H9 (cell line): ENCODE measurements around the gene ALDH1B1. TPM values are rescaled to one million over a fixed set of nuclear protein-coding genes. Genes with fewer than 3 reads are reported as not detected.

ENCODE experiments used
- DNase-seq: peaks from one replicate; pipeline ENCODE4 v3.0.0-alpha.2; 2017
- H2AFZ ChIP-seq: one replicate; pipeline ENCODE4 v1.6.1; 2013; ENCODE audit warnings: mild to moderate bottlenecking, low read length, control low read depth, moderate library complexity
- H2AK5ac ChIP-seq: 2 replicates; pipeline ENCODE4 v1.6.1; 2013; ENCODE audit warnings: low read length, control low read depth, mixed read lengths; ENCODE audit not compliant: insufficient read length
- H2BK120ac ChIP-seq: one replicate; pipeline ENCODE4 v1.6.1; 2013; ENCODE audit warnings: low read depth, mild to moderate bottlenecking, low read length, control low read depth, inconsistent platforms; ENCODE audit not compliant: poor library complexity, severe bottlenecking
- H2BK12ac ChIP-seq: 2 replicates; pipeline ENCODE4 v1.6.1; 2013; ENCODE audit warnings: low read length, control low read depth, mixed read lengths, low read depth; ENCODE audit not compliant: insufficient read length
- H2BK15ac ChIP-seq: 2 replicates; pipeline ENCODE4 v1.6.1; 2013; ENCODE audit warnings: low read depth, low read length, control low read depth
- H2BK20ac ChIP-seq: one replicate; pipeline ENCODE4 v1.6.1; 2013; ENCODE audit warnings: low read depth, mild to moderate bottlenecking, low read length, control low read depth, inconsistent platforms; ENCODE audit not compliant: poor library complexity, severe bottlenecking
- H2BK5ac ChIP-seq: 2 replicates; pipeline ENCODE4 v1.6.1; 2013; ENCODE audit warnings: low read length, control low read depth, mixed read lengths; ENCODE audit not compliant: insufficient read length
- H3K14ac ChIP-seq: 2 replicates; pipeline ENCODE4 v1.6.1; 2013; ENCODE audit warnings: low read length, control low read depth; ENCODE audit not compliant: insufficient read depth
- H3K18ac ChIP-seq: 2 replicates; pipeline ENCODE4 v1.6.1; 2013; ENCODE audit warnings: low read depth, mild to moderate bottlenecking, mixed read lengths, low read length, control low read depth; ENCODE audit not compliant: insufficient read length
- H3K23ac ChIP-seq: 2 replicates; pipeline ENCODE4 v1.6.1; 2013; ENCODE audit warnings: low read length, control low read depth, mixed read lengths, low read depth; ENCODE audit not compliant: insufficient read length
- H3K23me2 ChIP-seq: 2 replicates; pipeline ENCODE4 v1.6.1; 2013; ENCODE audit warnings: low read depth, mild to moderate bottlenecking, mixed read lengths, low read length, control low read depth; ENCODE audit not compliant: insufficient read length, poor library complexity, severe bottlenecking
- H3K27ac ChIP-seq: 2 replicates; pipeline ENCODE4 v1.5.1; 2013; ENCODE audit warnings: low read length, control low read depth, mixed read lengths, low read depth; ENCODE audit not compliant: insufficient read length
- H3K27me3 ChIP-seq: 2 replicates; pipeline ENCODE4 v1.6.1; 2013; ENCODE audit warnings: low read length, control low read depth, inconsistent platforms; ENCODE audit not compliant: insufficient read depth
- H3K4ac ChIP-seq: 2 replicates; pipeline ENCODE4 v1.6.1; 2013; ENCODE audit warnings: low read depth, mild to moderate bottlenecking, control low read depth, inconsistent platforms, low read length, moderate library complexity
- H3K4me1 ChIP-seq: 2 replicates; pipeline ENCODE4 v1.6.1; 2013; ENCODE audit warnings: low read length, control low read depth, inconsistent platforms; ENCODE audit not compliant: insufficient read depth
- H3K4me2 ChIP-seq: 2 replicates; pipeline ENCODE4 v1.6.1; 2013; ENCODE audit warnings: low read length, control low read depth, mixed read lengths; ENCODE audit not compliant: insufficient read length, insufficient read depth
- H3K56ac ChIP-seq: 2 replicates; pipeline ENCODE4 v1.6.1; 2013; ENCODE audit warnings: low read depth, mild to moderate bottlenecking, mixed read lengths, low read length, control low read depth; ENCODE audit not compliant: insufficient read length
- H3K79me1 ChIP-seq: 2 replicates; pipeline ENCODE4 v1.6.1; 2013; ENCODE audit warnings: low read depth, mild to moderate bottlenecking, moderate library complexity, low read length, control low read depth, inconsistent platforms; ENCODE audit not compliant: insufficient read depth, poor library complexity, severe bottlenecking
- H3K79me2 ChIP-seq: 2 replicates; pipeline ENCODE4 v1.6.1; 2013; ENCODE audit warnings: low read length, control low read depth, inconsistent platforms; ENCODE audit not compliant: insufficient read depth
- H3K9ac ChIP-seq: 2 replicates; pipeline ENCODE4 v1.6.1; 2013; ENCODE audit warnings: low read length, control low read depth, mixed read lengths; ENCODE audit not compliant: insufficient read length; ENCODE audit errors: extremely low read depth
- H3K9me3 ChIP-seq: one replicate; pipeline ENCODE4 v1.6.1; 2013; ENCODE audit warnings: low read depth, low read length, inconsistent platforms; ENCODE audit not compliant: control insufficient read depth
- H3T11ph ChIP-seq: one replicate; pipeline ENCODE4 v1.6.1; 2013; ENCODE audit warnings: mild to moderate bottlenecking, low read length, control low read depth, inconsistent platforms
- H4K20me1 ChIP-seq: one replicate; pipeline ENCODE4 v1.6.1; 2013; ENCODE audit not compliant: control insufficient read depth, insufficient read length, insufficient read depth
- H4K5ac ChIP-seq: 2 replicates; pipeline ENCODE4 v1.6.1; 2013; ENCODE audit warnings: low read depth, mild to moderate bottlenecking, mixed read lengths, low read length, control low read depth; ENCODE audit not compliant: insufficient read length
- H4K8ac ChIP-seq: replicated peaks from 2 replicates; pipeline ENCODE4 v1.6.1; 2013; ENCODE audit warnings: low read length, control low read depth, mixed read lengths, low read depth; ENCODE audit not compliant: insufficient read length
- H4K91ac ChIP-seq: 2 replicates; pipeline ENCODE4 v1.6.1; 2013; ENCODE audit warnings: low read depth, mild to moderate bottlenecking, moderate library complexity, mixed read lengths, low read length, control low read depth; ENCODE audit not compliant: insufficient read length
- H3K27ac Mint-ChIP-seq, 3 experiments: 2 replicates in 2 of 3; 3 replicates in 1 of 3; pipeline ENCODE4 v1.8.0; 2020 to 2021; ENCODE audit warnings: mixed read lengths in 3 of 3, mild to moderate bottlenecking in 1 of 3, moderate library complexity in 1 of 3
- H3K27me3 Mint-ChIP-seq: 2 replicates; pipeline ENCODE4 v1.8.0; 2021; ENCODE audit warnings: low read depth, mild to moderate bottlenecking, moderate library complexity, mixed read lengths
- H3K36me3 Mint-ChIP-seq, 3 experiments: 2 replicates in 2 of 3; 3 replicates in 1 of 3; pipeline ENCODE4 v1.8.0; 2020 to 2021; ENCODE audit warnings: low read depth in 3 of 3, mixed read lengths in 3 of 3; ENCODE audit not compliant: insufficient read depth in 1 of 3
- H3K4me1 Mint-ChIP-seq, 2 experiments: 2 replicates each; pipeline ENCODE4 v1.8.0; 2020; ENCODE audit warnings: mixed read lengths in 2 of 2
- H3K4me3 Mint-ChIP-seq, 2 experiments: 2 replicates in 1 of 2; 3 replicates in 1 of 2; pipeline ENCODE4 v1.8.0; 2020 to 2021; ENCODE audit warnings: mild to moderate bottlenecking in 2 of 2, mixed read lengths in 2 of 2, moderate library complexity in 1 of 2
- H3K9me3 Mint-ChIP-seq, 2 experiments: 2 replicates in 1 of 2; 3 replicates in 1 of 2; pipeline ENCODE4 v1.8.0; 2020; ENCODE audit warnings: mild to moderate bottlenecking in 2 of 2, mixed read lengths in 2 of 2, moderate library complexity in 1 of 2
- WGBS: extraction: QIAGEN DNeasy Blood & Tissue Kit; methylation state at CpG from one replicate; pipeline ENCODE4 v1.1.7; 2013; ENCODE audit warnings: missing lambda C conversion rate, low lambda C conversion rate, mixed read lengths; ENCODE audit not compliant: insufficient read length; ENCODE audit errors: extremely low coverage; 5-methylcytosine and 5-hydroxymethylcytosine counted together
- total RNA-seq: library from RNA; stranded (reverse); gene quantifications from 2 replicates; pipeline ENCODE4 v1.2.1, GENCODE V29; 2021
- TF ChIP-seq, protein P1 (sequence below): fragments of 200-600 bp; sonication (generic); conservative IDR thresholded peaks from 3 replicates; pipeline ENCODE4 v1.8.0; 2021; ENCODE audit warnings: antibody characterized with exemption, mild to moderate bottlenecking

Gene ALDH1B1
- total RNA-seq, 1 experiment from 2014 or later = 49.6 TPM

DNA sequence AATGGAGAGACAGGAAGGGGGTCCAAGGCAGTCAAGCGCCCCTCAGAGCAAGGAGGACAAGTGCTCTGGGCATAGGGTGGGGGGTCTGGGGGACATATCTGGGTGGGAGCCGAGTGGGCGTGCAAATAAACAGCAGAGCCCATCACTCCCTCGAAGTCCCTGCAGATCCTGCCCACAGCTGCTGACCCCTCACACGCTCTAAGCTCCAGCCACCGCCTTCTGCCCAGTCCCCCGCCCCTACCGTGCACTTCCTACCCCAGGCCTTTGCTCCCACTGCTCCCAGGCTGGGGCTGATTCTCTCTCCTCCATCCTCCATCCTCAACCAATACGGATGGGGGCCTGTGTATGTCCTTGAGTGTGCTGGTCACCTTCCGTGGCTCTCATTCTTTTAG lies 16.9 kb upstream of the ALDH1B1 start:
- Histone ChIP-seq H2BK15ac (no peak overlapping the region), H3K4ac (no peak overlapping the region), H2BK5ac (no peak overlapping the region), H2AFZ (no peak overlapping the region), H3K4me1 (peaks cover 2% of the 10 kb centered on the region; the same call in 1 of the 2 replicates), H3K27me3 (0 out of 2 replicates have a peak, but pooled peaks cover 2% of the 10 kb centered on the region), H2BK20ac (no peak overlapping the region), H3K23me2 (no peaks in the 10 kb centered on the region), H3K9me3 (no peaks in the 10 kb centered on the region), H4K8ac (no peak overlapping the region), H3K18ac (no peak overlapping the region), H3K56ac (no peak overlapping the region), H3T11ph (no peak overlapping the region), H4K91ac (no peak overlapping the region), H2BK120ac (no peak overlapping the region), H4K20me1 (no peaks in the 10 kb centered on the region), H3K27ac (no peak overlapping the region), H3K4me2 (no peak overlapping the region), H3K23ac (no peak overlapping the region), H3K79me1 (no peaks in the 10 kb centered on the region), H3K14ac (no peak overlapping the region), H2BK12ac (no peak overlapping the region), H3K9ac (no peak overlapping the region), H2AK5ac (no peak overlapping the region), H4K5ac (no peak overlapping the region), H3K79me2 (no peaks in the 10 kb centered on the region)
- WGBS = no CpG with 5 or more reads among the region's 10 CpGs
- no peak for DNase-seq
- no peak overlapping the region for H3K4me3 Mint-ChIP-seq
- H3K36me3 Mint-ChIP-seq = peaks cover 0 to 2% (median 0%) of the 10 kb centered on the region in 3 experiments; a peak in 1 of 7 replicates
- peaks cover 23 to 31% of the 10 kb centered on the region in 2 experiments for H3K4me1 Mint-ChIP-seq
- TF ChIP-seq, protein P1, sequence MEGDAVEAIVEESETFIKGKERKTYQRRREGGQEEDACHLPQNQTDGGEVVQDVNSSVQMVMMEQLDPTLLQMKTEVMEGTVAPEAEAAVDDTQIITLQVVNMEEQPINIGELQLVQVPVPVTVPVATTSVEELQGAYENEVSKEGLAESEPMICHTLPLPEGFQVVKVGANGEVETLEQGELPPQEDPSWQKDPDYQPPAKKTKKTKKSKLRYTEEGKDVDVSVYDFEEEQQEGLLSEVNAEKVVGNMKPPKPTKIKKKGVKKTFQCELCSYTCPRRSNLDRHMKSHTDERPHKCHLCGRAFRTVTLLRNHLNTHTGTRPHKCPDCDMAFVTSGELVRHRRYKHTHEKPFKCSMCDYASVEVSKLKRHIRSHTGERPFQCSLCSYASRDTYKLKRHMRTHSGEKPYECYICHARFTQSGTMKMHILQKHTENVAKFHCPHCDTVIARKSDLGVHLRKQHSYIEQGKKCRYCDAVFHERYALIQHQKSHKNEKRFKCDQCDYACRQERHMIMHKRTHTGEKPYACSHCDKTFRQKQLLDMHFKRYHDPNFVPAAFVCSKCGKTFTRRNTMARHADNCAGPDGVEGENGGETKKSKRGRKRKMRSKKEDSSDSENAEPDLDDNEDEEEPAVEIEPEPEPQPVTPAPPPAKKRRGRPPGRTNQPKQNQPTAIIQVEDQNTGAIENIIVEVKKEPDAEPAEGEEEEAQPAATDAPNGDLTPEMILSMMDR = no peak
- no peak overlapping the region for H3K27ac Mint-ChIP-seq
- peaks cover 56% of the 10 kb centered on the region for H3K27me3 Mint-ChIP-seq
- H3K9me3 Mint-ChIP-seq = peaks cover 7% of the 10 kb centered on the region in 2 experiments; a peak in 3 of 5 replicates
